ENCODE data around the gene PBX4.

PBX4 gene

DNA sequence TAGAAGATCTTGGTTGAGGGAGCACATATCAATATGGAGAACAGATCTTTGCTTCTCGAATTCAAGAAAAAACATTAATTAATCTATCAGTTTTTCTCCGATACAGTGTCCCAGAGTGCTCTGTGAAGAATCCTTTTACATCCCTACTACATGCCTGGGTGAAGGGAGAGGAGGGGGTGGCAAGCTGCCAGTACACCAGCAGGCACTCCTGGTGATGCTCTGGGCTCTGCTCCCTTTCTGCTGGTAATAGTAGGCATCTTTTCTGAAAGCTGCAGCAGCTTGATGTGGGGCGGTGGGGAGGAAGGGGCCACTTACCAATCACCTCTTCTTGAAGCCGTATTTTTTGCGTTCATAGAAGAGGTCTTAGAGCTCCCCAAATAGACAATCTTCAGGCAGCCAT lies 30.7 kb downstream of the PBX4 start:
- no peak for DNase-seq

DNA sequence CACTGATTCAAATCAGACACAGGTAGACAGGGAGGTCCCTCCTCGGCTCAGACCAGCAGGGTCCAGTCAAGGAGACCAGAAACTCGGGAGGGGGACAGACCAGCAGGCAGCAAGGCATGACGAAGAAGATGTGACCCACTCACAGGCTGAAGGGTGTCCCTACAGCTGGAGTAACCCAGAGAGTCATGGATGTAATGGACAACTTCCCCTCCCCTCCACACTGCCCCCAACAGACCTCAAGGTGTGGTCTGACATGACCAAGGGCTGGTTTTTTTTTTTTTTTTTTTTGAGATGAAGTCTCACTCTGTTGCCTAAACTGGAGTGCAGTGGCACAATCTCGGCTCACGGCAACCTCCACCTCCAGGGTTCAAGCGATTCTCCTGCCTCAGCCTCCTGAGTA lies 34.1 kb downstream of the PBX4 start:
- no peak for DNase-seq

DNA sequence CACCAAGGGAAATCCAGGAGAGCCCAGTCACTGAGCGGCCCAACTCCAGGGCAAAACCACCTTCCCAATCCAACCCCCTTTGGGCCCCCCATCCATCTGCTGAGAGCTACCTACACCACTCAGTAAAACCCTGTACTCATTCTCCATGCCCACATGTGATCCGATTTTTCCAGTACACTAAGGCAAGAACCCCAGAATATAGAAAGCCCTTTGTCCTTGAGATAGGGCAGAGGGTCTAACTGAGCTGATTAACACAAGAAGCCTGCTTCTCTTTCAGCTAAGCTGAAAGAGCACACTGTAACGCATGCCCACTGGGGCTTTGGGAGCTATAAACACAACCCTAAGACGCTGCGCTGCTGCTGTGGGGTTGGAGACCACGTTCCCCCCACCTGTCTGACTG lies 36.0 kb downstream of the PBX4 start:
- DNase-seq = no peak

DNA sequence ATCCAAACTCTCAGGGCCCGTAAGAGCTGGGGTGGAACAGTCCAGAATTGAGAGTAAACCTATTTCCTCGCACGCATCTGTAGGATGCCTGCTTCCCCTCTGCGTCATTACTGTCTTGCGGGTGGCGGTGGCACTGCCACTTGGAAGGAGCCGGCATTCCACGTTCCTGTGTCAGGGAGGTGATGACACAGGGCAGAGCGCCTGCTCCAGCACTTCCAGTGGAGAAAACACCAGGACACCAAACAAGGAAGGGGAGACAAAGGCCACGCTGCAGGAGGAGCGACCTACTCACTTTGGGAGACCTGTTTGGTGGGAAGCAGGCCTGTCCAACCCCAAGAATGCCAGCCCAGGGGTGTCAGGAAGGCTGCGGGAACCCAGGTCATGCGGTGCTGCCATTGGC lies 37.1 kb downstream of the PBX4 start:
- no peak for DNase-seq

DNA sequence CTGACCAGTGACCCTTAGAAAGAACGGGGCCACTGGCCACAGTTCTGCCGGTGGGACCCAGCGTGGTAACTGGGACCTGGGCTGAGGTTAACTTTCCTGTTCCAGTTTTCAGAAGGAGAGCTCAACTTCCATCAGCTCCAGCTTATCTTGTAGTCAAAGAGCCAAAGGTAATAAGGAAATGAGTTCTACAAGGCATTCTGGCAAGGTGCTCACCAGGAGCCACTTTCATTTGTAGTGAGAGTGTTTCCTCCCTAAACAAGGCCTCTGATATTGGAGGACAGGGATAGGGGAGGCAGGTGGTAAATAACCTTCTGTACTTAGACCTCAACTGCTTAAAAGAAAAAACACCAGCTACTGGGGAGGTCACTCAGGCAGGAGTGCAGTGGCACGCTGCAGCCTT lies 38.1 kb downstream of the PBX4 start:
- no peak for DNase-seq

DNA sequence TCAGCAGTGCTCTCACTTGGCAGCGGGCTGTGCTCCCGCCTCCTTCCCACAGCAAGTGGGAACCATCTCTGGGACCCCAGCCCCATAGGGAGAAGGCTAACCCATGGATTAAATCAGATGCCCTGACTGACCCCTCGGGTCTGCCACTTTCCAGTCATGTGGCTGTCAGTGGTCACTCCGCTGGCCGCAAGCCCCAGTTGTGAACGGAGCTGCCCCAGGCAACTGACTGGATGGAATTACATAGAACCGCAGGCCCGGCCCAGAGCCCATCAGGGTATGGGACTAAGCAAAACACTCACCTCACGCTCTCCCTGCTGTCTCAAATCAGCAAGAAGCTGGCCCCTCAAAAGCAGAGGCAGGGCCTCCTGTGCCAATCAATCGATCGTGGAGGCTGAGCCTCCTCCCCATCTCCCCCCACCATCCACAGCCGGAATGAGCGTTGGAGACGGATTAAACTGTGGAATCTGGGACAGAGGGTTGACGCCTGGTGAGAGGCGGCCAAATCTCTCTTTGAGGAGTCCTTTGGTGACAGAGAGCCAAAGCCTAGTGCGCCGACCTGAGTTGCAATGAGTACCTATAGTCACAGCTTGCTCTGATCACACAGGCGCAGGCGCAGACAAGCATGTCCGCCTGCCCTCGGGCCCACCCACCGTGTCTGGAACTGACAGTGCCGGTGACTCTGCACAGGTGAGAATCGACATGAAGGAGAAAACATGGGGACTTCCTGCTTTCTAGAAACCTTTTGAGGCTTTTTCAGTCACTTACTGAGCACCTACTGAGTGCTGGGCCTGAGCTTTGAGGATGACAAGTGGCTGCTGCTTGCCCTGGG lies 38.7 kb downstream of the PBX4 start:
- DNase-seq = no peak

DNA sequence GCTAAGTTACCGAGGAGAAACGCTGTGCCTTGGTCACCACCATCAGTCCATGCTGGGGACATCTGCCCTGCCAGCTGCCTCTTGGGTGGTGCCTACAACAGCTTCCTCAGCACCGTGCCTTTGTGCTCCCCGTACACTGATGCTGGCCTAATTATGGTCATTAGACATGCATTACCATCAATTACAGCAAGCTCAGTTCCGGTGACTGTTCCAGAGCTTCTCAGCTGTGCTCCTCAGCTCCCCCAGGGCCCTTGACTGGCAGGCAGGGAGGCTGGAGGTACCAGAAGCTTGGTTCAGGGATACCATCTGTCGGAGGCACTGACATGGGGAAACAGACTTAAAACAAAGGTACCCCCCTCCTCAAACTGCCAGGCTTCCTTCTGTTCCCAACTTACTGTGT lies 40.2 kb downstream of the PBX4 start:
- DNase-seq = no peak

DNA sequence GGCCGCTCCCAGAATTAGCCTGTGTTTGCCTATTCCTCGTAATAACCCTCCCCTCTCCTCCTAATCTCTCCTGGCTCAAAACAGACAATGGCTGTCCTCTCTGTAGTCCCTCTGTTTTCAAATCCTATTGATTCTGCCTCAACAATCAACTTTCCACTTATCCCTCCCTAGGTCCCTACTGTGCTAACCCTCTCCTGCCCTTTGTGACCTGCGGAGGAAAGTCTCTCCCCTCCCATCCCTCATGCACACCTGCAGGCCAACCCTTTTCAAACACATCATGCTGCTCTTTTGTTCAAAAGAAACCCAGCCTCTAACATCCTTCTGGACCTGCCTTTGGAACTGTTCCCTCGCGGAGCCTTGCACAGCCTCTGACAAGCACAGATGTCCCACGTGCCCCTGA lies 43.1 kb downstream of the PBX4 start:
- DNase-seq = no peak

DNA sequence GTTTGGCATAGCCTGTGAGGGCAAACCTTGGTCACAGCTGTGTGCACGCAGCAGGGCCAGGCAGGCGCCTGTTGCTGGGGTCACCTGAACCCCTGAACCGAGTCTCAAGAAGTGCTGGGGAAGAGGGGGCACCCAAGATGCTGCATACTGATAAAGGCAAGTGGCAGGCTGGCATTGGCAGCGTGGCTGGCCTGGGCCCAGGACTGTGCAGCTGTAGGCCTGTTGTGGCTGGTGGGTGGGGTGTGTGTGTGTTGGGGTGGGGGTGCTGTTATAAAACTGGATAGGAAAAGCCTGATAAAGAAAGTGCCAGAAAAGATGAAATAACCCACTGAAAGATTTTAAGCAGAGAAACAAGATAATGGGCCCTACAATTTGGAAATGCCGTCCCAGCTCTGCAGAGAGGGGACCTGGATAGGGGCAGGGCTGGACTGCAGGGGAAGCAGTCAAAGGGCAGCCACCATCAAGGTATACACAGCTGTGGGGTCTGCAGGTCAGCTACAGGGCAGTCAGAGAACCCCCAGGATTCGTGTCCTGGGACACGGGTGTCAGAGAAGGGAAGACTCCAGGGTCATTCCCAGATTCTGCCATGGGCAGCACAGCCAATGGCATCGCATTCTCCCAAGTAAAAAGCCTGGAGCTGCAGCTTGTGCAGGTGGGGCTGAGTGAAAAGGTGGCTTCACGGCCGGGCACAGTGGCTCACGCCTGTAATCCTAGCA lies 47.3 kb downstream of the PBX4 start:
- no peak for DNase-seq

DNA sequence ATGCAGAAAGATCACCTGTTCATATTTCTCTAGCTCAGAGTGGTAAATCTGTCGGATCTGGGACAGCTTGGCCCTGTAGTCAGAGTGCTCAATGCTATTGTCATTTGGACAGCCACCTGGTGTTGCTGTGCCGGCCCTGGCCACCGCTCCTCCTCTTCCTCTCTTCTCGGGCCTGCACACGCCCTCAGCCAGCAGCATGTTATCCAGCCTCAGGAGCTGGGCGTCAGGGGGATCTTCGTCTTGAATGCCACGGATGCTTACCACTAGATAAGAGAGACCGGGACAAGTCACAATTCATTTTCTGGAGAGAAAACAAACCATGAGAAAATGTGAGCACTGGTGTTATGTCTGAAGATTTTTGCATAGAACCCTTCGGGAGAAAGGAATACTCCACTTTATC lies 47.9 kb downstream of the PBX4 start:
- DNase-seq = no peak

DNA sequence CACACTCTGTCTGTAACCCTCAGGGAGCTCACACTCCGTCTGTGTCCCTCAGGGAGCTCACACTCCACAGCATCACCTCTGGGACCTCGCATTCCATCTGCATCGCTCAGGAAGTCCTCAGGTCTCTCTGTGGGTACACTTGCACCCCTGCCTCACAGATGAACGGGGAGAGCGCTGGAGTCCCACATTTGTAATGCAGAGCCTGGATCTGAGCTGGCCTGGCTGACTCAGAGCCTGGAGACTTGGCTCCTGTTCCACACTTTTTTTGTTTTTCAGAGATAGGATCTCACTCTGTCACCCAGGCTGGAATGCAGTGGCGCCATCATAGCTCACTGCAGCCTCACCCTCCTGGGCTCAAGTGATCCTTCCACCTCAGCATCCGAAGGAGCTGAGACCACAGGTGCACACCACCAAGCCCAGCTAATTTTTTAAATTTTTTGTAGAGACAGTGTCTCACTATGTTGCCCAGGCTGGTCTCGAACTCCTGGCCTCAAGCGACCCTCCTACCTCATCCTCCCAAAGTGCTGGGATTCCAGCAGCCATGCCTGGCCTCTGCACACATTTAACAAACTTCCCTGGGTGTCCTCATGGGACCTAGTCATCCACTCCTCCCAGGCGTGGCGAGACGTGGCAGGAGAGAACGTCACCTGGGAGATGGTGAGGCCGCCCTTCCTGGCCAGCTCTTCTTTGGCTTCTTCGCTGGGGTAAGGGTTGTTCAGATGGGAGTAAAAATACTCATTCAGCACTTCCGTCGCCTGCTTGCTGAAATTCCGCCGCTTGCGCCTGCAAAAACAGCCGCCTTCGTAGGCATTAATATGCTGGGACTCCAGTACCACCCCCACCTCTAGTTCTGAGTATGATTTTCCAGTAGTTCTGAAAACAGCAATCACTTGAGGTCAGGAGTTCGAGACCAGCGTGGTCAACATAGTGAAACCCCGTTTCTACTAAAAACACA lies 49.4 kb downstream of the PBX4 start:
- no peak for DNase-seq

DNA sequence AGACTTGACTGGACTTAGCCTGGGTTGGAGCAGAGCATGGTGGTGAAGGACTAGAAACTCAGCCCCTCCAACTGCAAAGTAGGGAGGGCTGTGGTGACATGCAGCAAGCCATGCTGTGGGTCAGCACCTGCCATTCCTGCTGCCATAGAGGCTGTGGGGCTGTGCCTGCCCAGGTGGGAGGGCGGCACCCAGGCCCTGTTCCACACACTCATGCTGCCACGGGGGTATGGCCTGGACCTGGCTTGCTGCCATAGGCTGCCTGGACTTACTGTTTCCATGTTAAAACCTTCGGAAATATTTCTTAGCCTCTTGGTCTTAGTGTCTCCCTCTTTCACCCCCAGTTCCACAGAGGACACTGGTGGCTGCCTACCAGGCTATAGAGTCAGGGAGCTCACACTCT lies 51.1 kb downstream of the PBX4 start:
- DNase-seq = no peak

DNA sequence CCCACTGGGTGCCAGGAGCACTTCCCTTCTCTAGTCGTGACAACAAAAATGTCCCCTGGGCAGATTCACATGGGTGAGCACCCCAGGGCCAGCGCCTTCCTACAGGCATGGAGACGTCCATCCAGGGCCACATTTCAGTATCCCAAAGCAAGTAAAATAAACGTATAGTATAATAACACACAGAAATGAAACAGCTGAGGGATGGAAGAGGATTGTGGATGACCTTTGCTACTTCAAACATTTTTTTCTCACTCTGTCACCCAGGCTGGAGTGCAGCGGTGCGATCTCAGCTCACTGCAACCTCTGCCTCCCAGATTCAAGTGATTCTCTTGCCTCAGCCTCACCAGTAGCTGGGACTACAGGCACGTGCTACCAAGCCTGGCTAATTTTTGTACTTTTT lies 52.2 kb downstream of the PBX4 start:
- no peak for DNase-seq

DNA sequence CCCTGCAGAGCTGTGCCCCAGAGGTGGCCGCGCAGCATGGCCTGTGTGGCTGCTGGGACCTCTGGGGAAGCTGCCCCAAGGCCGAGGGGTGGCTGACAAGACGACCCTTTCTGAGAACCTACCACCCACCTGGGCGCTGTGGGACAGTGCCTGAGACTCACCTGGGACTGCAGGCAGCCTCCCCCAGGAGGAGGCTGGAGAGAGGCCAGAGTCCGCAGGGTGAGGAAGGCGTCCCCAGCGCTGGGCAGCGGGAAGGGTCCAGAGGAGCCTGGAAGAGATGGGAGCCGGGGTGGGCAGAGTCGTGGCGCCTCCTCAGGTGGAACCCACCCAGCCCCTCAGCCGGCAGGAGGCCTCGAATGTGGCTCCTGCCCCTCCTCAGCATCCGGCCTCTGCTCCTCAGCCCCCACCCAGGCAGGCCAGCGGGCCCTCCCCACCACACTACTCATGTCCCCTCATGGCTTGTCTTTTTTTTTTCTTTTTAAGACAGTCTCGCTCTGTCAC lies 55.1 kb downstream of the PBX4 start:
- DNase-seq = no peak

DNA sequence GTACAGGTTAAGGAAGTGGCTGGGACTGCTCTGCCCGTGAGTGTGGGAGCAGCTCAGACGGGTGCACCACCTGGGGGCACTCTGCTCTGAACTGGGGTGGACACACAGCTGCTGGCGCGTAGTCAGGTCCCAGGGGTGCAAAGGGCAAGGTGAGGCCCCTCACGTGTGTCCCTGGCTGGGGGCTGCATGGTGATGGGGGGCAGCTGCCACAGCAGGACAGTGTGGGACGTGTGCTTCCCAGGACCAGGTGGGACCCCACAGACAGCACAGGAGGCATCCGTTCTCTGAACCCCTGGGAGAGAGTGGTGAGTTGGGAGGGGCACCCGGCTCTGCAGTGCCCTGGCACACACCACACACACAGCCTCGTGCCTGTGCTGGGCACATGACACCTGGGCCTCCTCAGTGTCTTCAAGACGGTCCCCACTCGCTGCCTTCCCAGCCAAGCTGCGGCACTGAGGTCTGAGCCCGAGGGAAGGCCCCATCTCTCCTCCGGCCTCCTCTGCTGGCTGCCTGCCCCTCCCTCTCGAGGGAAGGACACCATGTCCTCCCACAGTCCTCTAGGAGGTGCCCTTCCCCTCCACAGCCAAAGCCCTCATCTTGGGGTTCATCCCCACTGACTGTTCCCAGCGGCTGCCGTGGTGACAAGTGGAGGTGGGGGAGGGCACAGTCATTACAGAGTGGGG lies 55.7 kb downstream of the PBX4 start:
- DNase-seq = no peak

DNA sequence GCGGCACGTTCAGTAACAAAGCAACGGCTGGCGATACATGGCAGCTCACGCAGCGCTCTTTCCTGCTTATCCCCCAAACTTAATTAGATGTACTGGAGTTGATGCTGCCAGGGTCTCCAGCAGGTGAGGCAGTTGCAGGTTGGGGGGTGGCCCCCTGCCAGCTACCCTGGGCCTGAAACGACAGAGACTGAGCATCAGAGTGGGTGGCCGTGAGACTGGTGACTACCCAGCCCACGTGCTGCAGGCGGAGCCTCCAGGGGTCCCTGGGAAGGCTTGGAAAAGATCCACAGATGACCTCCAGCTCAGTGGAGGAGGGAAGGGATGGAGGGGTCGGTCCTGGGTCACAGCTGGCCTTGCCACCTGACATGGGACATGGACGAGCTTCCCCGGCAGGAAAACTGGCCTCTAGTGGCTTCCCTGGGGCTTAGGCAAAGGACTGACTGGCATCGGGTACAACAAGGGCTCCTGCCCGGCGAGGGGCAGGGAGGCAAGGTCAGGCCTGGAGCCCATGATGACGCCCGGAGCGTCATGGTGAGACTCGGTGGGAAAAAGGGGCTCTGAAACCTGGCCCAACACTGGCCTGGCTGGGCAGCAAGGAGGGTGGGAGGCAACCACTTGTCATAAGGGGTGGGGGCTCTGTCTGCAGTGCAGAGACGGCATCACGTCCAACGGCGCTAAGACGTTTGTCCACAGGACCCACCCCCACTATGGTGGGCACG lies 56.4 kb downstream of the PBX4 start:
- no peak for DNase-seq

DNA sequence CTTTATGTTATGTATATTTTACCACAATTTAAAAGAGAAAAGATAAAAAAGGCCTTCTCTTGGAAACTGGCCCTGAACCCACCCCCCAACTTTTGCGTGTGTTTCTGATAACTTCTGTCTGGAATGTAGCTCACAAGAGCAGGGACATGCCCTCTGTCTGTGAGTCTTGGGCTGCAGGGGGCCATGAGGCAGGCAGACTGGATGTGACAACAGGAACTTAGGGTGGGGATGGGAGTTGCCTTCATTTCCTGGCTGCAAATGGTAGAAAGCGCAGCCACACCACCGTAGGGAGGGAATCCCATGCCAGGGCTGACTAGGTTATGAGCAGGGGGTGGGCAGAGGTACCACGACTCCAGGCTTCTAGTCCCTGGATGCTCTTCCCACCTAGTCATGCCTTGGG lies 58.6 kb downstream of the PBX4 start:
- no peak for DNase-seq

DNA sequence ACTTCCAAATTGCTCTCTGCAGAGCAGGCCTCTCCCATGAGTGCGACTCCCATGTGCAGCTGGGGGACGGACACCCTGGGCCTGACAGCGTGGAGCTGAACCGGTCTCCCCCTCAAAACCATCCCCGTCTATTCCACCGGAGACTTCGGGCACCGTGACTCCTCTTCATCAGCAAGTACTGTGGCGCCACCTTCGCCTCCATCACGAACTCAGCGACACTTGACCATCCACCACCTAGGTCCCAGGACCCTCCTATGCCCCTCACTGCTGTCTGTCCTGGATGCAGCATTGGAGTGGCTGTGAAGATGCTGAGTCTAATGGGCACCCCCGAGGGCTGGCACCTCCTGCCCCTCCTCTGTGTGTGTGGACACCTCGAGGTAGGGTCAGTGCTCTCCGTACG lies 59.9 kb downstream of the PBX4 start:
- no peak for DNase-seq

DNA sequence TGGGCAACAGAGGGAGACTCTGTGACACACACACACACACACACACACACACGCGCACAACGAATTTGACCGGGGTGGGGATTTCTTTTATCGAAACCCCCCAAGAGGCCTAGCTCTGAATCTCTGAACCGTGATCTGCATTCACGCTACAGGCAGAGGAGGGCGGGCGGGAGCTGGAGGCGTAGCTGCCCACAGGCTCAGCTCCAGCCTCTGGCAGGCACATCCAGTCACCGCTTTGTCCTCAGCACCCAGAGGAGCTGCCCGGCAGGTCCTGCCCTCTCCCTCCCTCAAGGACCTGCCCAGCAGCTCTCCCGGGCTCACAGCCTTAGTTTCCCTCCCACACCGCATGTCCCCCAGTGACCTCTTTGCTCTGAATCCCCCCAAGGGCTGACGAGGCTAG lies 60.4 kb downstream of the PBX4 start:
- DNase-seq = no peak

DNA sequence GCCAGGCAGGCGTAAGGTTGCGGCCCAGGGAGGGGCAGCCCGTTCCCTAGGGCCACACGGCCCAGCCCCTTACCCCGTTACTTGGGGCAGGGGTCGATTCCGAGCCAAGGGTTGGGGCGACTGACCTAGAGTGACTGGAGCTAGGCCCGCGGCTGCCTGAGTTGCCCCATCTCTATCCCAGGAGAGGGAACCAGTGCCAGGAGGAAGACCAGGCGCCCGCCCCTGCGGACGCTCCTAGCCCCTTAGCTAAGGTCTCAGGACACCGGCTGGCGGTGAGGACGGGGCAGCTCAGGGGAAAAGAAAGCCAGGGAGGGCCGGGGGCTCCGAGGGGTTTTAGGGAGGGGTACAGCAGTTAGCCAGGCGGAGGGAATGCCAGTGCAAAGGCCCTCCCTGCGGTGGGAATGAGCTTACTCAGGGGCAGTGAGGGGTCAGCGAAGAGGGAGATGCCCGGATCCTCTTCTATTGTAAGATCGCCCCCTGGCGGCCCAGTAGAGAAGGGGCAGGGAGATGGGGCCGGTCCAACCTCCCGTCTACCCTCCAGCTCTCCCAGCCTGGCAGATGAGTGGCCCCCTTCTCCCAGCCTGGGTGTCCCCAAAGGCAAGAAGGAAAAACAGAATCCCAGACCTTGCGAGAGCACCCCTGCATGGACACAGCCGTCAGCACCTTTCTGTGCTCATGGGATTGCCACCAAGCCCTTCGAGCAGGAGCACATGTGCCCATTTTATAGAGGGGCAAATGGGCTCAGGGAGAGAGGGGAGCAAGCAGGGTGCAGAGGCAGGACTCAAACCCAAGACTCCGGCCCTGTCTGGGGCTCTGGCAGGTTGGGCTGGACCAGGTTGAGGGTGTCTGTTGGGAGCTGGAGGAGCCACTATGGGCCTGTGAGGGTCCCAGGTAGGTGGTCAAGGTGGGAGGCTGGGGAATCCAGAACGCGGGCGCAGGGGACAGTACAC lies 64.1 kb downstream of the PBX4 start:
- DNase-seq = peak in 1 of 2 experiments; percentile 27

DNA sequence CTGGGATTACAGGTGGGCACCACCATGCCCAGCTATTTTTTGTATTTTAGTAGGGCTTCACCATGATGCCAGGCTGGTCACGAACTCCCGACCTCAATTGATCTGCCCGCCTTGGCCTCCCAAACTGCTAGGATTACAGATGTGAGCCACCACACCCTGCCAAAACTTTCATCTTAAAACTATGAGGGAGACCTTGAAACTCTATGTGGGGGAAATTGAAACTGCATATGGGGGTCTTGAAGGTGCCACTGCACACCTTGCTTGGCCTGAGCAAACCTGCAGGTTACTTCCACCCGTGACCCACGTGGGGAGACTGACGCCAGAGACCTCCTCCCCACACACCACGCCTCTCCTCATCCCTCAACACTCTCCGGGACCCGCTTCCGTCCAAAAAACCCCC lies 64.8 kb downstream of the PBX4 start:
- DNase-seq = no peak

All from SW 1271 (cell line).